Right forelimb (tissue), 1 donor: Measurements from ENCODE around the gene EPS15.
A peak's percentile ranks its signal among the peaks of the same experiment; 100 is the strongest.
"Not testable (repeated sequence)": the region's sequence is repeated elsewhere in the genome, so short reads cannot be mapped to it uniquely, and the experiment has no call there.

Experiments used
- DNase-seq: peaks from one replicate; pipeline ENCODE4 v3.0.0-alpha.2; 2018

EPS15 gene

DNA sequence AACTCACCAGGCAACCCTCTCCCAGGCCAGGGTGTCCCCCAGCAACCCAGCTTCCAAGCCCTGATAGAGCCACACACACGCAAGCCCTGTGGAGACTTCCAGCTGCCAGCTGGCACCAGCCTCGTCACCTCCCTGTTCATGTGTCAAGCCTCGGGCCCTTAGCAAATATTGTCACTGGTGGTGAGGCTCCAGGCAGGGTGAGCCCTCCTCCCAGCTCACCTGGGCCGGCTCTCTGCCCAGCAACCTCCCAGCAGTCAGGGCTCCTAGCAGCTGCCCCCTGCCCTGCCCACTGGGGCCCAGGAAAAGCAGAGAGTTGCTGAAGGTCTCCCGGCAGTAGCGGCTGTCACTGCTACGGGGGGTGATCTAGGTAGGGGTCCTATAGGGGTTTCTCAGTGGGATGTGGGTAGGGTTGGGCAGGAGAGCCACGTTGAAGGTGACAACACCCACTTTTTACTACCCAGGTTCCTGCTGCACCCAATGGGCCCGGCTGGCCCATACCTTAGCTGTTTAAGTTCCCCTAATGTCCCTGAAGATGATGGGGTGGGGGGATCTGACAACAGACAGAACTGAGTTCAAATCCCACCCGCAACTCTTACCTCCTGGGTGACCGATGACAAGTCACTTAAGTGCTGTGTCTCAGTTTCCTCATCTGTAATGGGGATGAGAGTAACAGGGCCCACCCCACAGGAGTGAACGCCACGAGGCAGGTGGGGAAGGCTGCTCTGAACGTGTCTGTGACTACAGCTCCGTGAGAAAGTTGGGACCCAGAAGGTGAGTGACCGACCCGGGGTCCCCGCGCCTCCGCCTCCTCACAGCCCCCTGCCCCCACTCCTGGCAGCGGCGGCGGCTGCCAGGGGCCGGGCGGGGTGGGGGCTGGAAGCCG lies 189.4 kb downstream of the EPS15 start:
- DNase-seq, result no peak

- no peak for DNase-seq
Measured at GRCh38 chr1:51328926-51329325, 190.1 kb downstream of the EPS15 start.

GRCh38 chr1:51328279-51328678 lies 190.8 kb downstream of the EPS15 start:
- DNase-seq, result no peak

GRCh38 chr1:51327386-51327785 lies 191.7 kb downstream of the EPS15 start:
- DNase-seq, result no peak

GRCh38 chr1:51326839-51327238 lies 192.2 kb downstream of the EPS15 start:
- no peak for DNase-seq

GRCh38 chr1:51325878-51326755 lies 192.9 kb downstream of the EPS15 start:
- no peak for DNase-seq

- no peak for DNase-seq
Measured at GRCh38 chr1:51325391-51325790, 193.7 kb downstream of the EPS15 start.

DNA sequence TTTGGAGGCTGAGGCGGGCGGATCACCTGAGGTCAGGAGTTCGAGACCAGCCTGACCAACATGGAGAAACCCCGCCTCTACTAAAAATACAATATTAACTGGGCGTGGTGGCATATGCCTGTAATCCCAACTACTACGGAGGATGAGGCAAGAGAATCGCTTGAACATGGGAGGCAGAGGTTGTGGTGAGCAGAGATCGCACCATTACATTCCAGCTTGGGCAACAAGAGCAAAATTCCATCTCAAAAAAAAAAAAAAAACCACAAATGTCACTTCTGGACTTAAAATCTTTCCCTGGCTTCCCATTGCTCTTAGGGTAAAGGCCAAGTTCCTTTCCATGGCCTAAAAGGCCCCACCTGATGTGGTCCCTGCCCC lies 194.1 kb downstream of the EPS15 start:
- not testable (repeated sequence) for DNase-seq

GRCh38 chr1:51324251-51325010 lies 194.6 kb downstream of the EPS15 start:
- no peak for DNase-seq

GRCh38 chr1:51323778-51324177 lies 195.3 kb downstream of the EPS15 start:
- DNase-seq, result no peak

DNA sequence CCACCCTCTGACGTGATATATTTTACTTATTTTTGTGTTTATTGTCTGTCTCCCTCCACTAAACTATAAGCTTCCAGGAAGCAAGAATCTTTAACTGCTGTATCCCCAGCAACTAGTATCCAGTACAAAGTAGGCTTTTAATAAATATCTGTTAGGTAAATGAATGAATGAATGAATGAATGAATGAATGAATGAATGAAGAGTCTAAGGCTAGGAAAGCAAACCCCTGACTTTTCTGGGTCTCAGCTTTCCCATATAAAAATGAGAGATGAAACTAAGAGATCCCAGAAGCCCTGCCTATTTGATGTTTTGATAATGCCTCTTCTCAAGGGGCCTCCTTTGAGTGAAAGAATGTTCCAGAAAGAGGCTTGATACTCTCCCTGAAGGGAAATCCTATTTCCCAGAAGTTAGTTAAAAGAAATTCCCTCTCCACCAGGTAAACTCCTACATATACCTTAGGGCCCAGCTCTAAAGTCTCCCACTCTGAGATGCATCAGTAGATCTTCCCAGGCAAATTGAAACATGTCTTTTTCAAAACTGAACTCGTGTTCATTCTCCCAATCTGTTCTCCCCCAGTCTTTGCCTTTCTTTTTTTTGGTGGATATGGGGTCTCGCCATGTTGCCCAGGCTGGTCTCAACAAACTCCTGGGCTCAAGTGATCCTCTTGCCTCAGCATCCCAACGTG lies 196.5 kb downstream of the EPS15 start:
- DNase-seq, result no peak

DNA sequence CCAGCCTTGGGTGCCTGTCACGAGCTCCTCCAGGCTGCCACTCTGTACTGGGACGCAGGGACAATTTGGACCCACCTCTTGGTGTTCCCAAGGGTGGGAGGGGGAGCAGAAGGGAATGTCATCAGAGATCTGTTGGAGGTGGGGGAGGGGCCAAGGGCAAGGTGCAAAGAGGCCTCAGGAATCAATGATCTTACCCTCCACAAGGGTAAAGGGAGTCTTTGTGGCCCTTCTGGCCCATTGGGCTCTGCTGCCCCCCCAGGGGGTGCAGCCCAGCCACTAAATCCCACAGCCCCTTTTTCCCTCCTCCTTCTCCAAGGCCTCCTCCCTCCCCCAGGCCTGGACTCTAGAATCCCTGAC lies 197.2 kb downstream of the EPS15 start:
- DNase-seq, result no peak

DNA sequence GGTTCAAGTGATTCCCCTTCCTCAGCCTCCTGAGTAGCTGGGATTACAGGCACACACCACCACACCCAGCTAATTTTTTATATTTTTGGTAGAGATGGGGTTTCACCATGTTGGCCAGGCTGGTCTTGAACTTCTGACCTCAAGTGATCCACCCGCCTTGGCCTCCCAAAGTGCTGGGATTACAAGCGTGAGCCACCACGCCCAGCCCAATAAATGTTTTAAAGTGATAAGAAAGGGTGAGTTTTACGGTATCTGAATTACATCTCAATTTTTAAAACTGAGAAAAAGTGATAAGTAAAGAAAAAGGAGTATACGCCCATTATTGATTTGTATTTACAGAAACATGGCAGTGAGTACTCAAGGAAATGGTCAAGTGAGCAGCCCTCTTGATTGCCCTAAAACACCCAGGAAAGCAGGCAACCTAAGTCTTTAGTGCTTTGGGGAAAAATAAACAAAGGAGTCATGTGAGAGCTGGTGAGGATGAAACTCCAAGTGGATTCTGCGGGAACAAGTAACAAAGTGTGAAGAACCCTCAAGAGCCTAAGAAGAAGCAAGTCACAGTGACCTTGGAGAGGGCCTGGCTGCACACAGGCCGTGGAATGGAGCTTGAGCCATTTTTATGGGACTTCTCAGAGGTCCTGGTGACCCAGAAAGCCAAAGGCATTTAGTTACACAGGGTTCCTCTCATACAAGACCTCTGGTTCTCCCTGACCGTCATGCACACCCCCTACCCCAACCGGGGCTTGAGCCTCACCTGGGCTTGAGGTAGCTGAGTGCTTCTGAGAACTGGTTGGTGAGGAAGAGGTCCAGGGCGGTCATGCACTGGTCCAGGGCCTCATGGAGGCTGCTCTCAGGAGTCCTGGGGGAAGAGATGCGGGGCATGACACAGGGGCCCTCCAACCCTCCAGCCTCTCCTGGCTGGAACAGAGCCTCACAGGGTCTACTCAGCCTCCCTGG lies 197.8 kb downstream of the EPS15 start:
- DNase-seq, result no peak

- DNase-seq, result no peak
Measured at GRCh38 chr1:51317798-51318197, 201.3 kb downstream of the EPS15 start.

DNA sequence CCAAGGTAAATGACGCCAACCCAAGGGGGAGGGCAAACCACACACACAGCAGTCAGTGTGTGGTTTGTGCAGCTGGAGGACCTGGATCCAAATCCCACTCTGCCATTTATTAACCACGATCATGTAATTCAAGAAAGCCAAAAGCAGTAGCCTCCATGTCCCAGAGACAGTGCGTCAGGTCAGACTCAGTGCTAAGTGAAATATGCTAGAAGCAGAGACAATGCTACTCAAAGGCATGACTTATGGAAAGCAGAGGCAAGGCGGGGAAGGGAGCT lies 202.3 kb downstream of the EPS15 start:
- no peak for DNase-seq

- DNase-seq, result no peak
Measured at GRCh38 chr1:51316113-51316845, 202.8 kb downstream of the EPS15 start.

DNA sequence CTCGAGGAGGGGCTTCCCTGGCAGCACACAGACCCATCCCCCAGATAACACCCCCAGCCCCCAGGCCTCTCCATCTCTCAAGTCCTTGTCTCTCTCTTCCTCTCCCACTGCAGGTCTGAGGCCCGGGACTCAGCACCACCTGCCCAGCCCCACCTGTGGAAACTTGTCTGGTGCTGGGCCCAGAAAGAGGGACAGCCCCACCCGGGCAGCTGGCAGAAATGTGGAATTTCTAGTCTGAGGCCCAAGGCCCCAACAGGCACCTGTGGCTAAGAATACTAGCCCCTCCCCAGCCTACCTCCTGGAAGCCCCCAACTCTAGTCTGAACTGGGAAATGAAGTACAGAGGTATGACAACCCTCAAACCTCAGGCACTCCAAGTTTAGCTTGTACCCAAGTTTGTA lies 204.1 kb downstream of the EPS15 start:
- no peak for DNase-seq

DNA sequence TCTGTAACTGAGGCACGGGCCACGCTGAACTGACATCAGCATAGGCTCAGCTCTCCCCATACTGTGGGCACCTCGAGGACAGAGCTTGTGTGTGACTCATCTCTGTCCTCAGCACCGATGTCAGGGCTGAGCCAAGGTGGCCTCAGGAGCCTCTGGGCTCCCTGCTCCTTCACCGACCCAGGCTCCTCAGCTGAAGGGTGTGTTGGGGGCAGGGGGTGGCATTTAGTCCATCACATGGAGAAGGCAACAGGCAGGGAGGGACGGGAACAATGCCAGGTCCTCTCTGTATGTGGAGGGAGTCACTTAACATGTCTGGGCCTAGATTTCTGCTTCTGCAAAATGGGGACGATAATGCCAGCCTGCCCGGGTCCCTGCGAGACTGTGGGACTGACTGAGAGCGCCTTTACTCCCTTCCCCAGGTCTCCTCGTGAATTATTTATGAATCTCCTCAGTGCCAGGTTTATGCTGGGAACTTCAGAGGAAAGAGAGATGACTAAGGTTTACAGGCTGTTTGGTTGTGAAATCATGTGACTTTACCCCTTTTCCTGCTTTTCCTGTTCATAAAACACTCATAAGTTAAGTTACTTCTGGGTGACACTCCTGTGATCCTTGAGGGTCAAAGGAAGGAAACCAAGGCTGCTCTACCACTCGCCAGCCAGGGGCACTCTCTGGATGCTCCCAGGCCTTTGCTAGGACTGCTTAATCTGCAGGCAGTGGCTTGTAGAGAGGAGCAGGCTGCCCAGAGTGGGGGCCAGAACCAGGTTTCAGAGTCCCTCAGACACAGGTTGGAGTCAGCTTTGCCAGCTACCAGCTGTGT lies 204.9 kb downstream of the EPS15 start:
- DNase-seq, result peak; percentile 26

DNA sequence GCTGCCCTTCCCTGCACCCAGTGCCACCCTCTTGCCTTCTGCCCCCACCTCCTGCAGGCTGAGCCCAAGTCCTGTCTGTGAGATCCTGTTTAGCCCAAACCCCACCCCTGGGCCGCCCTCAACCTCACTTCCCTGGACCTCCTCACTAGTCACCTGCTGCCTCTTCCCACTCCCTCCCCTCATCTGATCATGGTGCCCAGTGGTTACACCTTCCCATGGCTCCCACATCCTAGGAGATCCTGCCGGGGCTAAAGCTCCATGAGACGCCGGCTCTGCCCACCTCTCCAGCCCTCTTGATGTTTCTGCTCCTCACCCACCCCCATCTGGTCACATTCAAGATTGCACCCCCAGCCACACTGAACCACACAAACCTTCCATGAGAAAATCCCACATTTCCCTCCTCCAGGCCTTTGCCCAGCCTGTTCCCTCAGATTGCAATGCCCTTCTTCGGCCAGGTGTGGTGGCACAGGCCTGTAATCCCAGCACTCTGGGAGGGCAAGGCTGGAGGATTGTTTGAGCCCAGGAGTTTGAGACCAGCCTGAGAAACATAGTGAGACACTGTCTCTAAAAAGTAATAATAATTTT lies 205.7 kb downstream of the EPS15 start:
- DNase-seq, result no peak

- peak; percentile 30 for DNase-seq
Measured at GRCh38 chr1:51312718-51313117, 206.3 kb downstream of the EPS15 start.
